ENCODE data around the gene NGEF. TPM values are rescaled to one million over a fixed set of nuclear protein-coding genes. Genes with fewer than 3 reads are reported as not detected.

Gene NGEF
- total RNA-seq, 2 experiments from 2014 or later: not detected

GRCh38 chr2:232974396-232974795 is 38.7 kb downstream of the NGEF start:
- no peak overlapping the region for H3K4me3 Mint-ChIP-seq
- POLR2A ChIA-PET: no interaction called here
- H3K9me3 Mint-ChIP-seq: no peaks in the 10 kb centered on the region
- H3K27me3 Mint-ChIP-seq: peaks cover 3% of the 10 kb centered on the region
- DNase-seq: no peak
- no peaks in the 10 kb centered on the region for H3K4me1 Mint-ChIP-seq
- ATAC-seq (ENCODE audit: low read depth): no peak
- H3K36me3 Mint-ChIP-seq: no peaks in the 10 kb centered on the region
- no peak overlapping the region for H3K27ac Mint-ChIP-seq

GRCh38 chr2:232973796-232974195 is 39.3 kb downstream of the NGEF start:
- no peaks in the 10 kb centered on the region for H3K4me1 Mint-ChIP-seq
- DNase-seq (no peak), ATAC-seq (ENCODE audit: low read depth) (no peak)
- no peaks in the 10 kb centered on the region for H3K36me3 Mint-ChIP-seq
- no peak overlapping the region for H3K27ac Mint-ChIP-seq
- H3K9me3 Mint-ChIP-seq: no peaks in the 10 kb centered on the region
- peaks cover 3% of the 10 kb centered on the region for H3K27me3 Mint-ChIP-seq
- POLR2A ChIA-PET: no interaction called here
- no peak overlapping the region for H3K4me3 Mint-ChIP-seq

- Mint-ChIP-seq H3K4me1 (no peaks in the 10 kb centered on the region), H3K9me3 (no peaks in the 10 kb centered on the region), H3K36me3 (no peaks in the 10 kb centered on the region), H3K27ac (no peak overlapping the region), H3K4me3 (no peak overlapping the region), H3K27me3 (peaks cover 3% of the 10 kb centered on the region)
- POLR2A ChIA-PET: no interaction called here
- ATAC-seq (ENCODE audit: low read depth) (no peak), DNase-seq (no peak)
Measured at GRCh38 chr2:232973011-232973735, 39.9 kb downstream of the NGEF start.

- POLR2A ChIA-PET: no interaction called here
- Mint-ChIP-seq H3K36me3 (no peaks in the 10 kb centered on the region), H3K9me3 (no peaks in the 10 kb centered on the region), H3K4me3 (no peak overlapping the region), H3K27ac (no peak overlapping the region), H3K27me3 (peaks cover 4% of the 10 kb centered on the region), H3K4me1 (no peaks in the 10 kb centered on the region)
- DNase-seq (no peak), ATAC-seq (ENCODE audit: low read depth) (no peak)
Measured at GRCh38 chr2:232971744-232972143, 41.3 kb downstream of the NGEF start.

GRCh38 chr2:232970051-232970450 is 43.0 kb downstream of the NGEF start:
- Mint-ChIP-seq H3K27ac (no peak overlapping the region), H3K27me3 (peaks cover 6% of the 10 kb centered on the region), H3K36me3 (no peaks in the 10 kb centered on the region), H3K4me1 (no peaks in the 10 kb centered on the region), H3K4me3 (no peak overlapping the region), H3K9me3 (no peaks in the 10 kb centered on the region)
- POLR2A ChIA-PET: no interaction called here
- no peak for DNase-seq
- ATAC-seq (ENCODE audit: low read depth): no peak

GRCh38 chr2:232967474-232967873 is 45.6 kb downstream of the NGEF start:
- no peak for DNase-seq
- POLR2A ChIA-PET: no interaction called here
- Mint-ChIP-seq H3K27ac (no peak overlapping the region), H3K4me3 (no peak overlapping the region), H3K9me3 (no peaks in the 10 kb centered on the region), H3K4me1 (no peaks in the 10 kb centered on the region), H3K27me3 (peaks cover 9% of the 10 kb centered on the region), H3K36me3 (no peaks in the 10 kb centered on the region)
- ATAC-seq (ENCODE audit: low read depth): no peak

GRCh38 chr2:232966122-232966521 is 46.9 kb downstream of the NGEF start:
- Mint-ChIP-seq H3K4me1 (no peaks in the 10 kb centered on the region), H3K27me3 (peaks cover 9% of the 10 kb centered on the region), H3K9me3 (no peaks in the 10 kb centered on the region), H3K27ac (no peak overlapping the region), H3K4me3 (no peak overlapping the region), H3K36me3 (no peaks in the 10 kb centered on the region)
- POLR2A ChIA-PET: no interaction called here
- DNase-seq (no peak), ATAC-seq (ENCODE audit: low read depth) (no peak)

- Mint-ChIP-seq H3K27ac (no peak overlapping the region), H3K27me3 (peaks cover 9% of the 10 kb centered on the region), H3K9me3 (no peaks in the 10 kb centered on the region), H3K4me1 (no peaks in the 10 kb centered on the region), H3K36me3 (no peaks in the 10 kb centered on the region), H3K4me3 (no peak overlapping the region)
- DNase-seq (no peak), ATAC-seq (ENCODE audit: low read depth) (no peak)
- POLR2A ChIA-PET: no interaction called here
Measured at GRCh38 chr2:232963913-232964312, 49.1 kb downstream of the NGEF start.

- Mint-ChIP-seq H3K27ac (no peak overlapping the region), H3K9me3 (no peaks in the 10 kb centered on the region), H3K4me3 (no peak overlapping the region), H3K36me3 (no peaks in the 10 kb centered on the region), H3K27me3 (peaks cover 6% of the 10 kb centered on the region), H3K4me1 (no peaks in the 10 kb centered on the region)
- DNase-seq (no peak), ATAC-seq (ENCODE audit: low read depth) (no peak)
- POLR2A ChIA-PET: no interaction called here
Measured at GRCh38 chr2:232960862-232961261, 52.2 kb downstream of the NGEF start.

- Mint-ChIP-seq H3K36me3 (no peaks in the 10 kb centered on the region), H3K4me1 (no peaks in the 10 kb centered on the region), H3K9me3 (no peaks in the 10 kb centered on the region), H3K4me3 (no peak overlapping the region), H3K27me3 (peaks cover 6% of the 10 kb centered on the region), H3K27ac (no peak overlapping the region)
- no peak for DNase-seq
- ATAC-seq (ENCODE audit: low read depth): no peak
- POLR2A ChIA-PET: no interaction called here
Measured at GRCh38 chr2:232959139-232959538, 53.9 kb downstream of the NGEF start.

- H3K4me1 Mint-ChIP-seq: no peaks in the 10 kb centered on the region
- H3K9me3 Mint-ChIP-seq: no peaks in the 10 kb centered on the region
- ATAC-seq (ENCODE audit: low read depth): no peak
- H3K36me3 Mint-ChIP-seq: no peaks in the 10 kb centered on the region
- H3K4me3 Mint-ChIP-seq: no peak overlapping the region
- POLR2A ChIA-PET: no interaction called here
- DNase-seq: no peak
- no peaks in the 10 kb centered on the region for H3K27me3 Mint-ChIP-seq
- no peak overlapping the region for H3K27ac Mint-ChIP-seq
Measured at GRCh38 chr2:232957657-232958090, 55.4 kb downstream of the NGEF start.

GRCh38 chr2:232955856-232956255 is 57.2 kb downstream of the NGEF start:
- Mint-ChIP-seq H3K9me3 (no peaks in the 10 kb centered on the region), H3K27ac (no peak overlapping the region), H3K4me3 (no peak overlapping the region), H3K36me3 (no peaks in the 10 kb centered on the region), H3K27me3 (peaks cover 4% of the 10 kb centered on the region), H3K4me1 (no peaks in the 10 kb centered on the region)
- POLR2A ChIA-PET: no interaction called here
- ATAC-seq (ENCODE audit: low read depth) (no peak), DNase-seq (no peak)

- H3K9me3 Mint-ChIP-seq: no peaks in the 10 kb centered on the region
- no peak overlapping the region for H3K4me3 Mint-ChIP-seq
- DNase-seq (no peak), ATAC-seq (ENCODE audit: low read depth) (no peak)
- H3K27ac Mint-ChIP-seq: no peak overlapping the region
- peaks cover 4% of the 10 kb centered on the region for H3K27me3 Mint-ChIP-seq
- no peaks in the 10 kb centered on the region for H3K36me3 Mint-ChIP-seq
- POLR2A ChIA-PET: no interaction called here
- H3K4me1 Mint-ChIP-seq: no peaks in the 10 kb centered on the region
Measured at GRCh38 chr2:232954691-232955090, 58.4 kb downstream of the NGEF start.

GRCh38 chr2:232951891-232952290 is 61.2 kb downstream of the NGEF start:
- no peak overlapping the region for H3K27ac Mint-ChIP-seq
- no peaks in the 10 kb centered on the region for H3K36me3 Mint-ChIP-seq
- no peaks in the 10 kb centered on the region for H3K4me1 Mint-ChIP-seq
- POLR2A ChIA-PET: no interaction called here
- ATAC-seq (ENCODE audit: low read depth) (no peak), DNase-seq (no peak)
- H3K27me3 Mint-ChIP-seq: peaks cover 4% of the 10 kb centered on the region
- no peak overlapping the region for H3K4me3 Mint-ChIP-seq
- no peaks in the 10 kb centered on the region for H3K9me3 Mint-ChIP-seq

- Mint-ChIP-seq H3K36me3 (no peaks in the 10 kb centered on the region), H3K4me1 (no peaks in the 10 kb centered on the region), H3K27ac (no peak overlapping the region), H3K27me3 (peaks cover 4% of the 10 kb centered on the region), H3K9me3 (no peaks in the 10 kb centered on the region), H3K4me3 (no peak overlapping the region)
- POLR2A ChIA-PET: no interaction called here
- ATAC-seq (ENCODE audit: low read depth) (no peak), DNase-seq (no peak)
Measured at GRCh38 chr2:232951181-232951580, 61.9 kb downstream of the NGEF start.

All from activated naive CD8-positive, alpha-beta T cell treated with anti-CD3 and anti-CD28 coated beads, Interleukin-2, amount 10 ng/mL, durations not matched to agents 7 days and 5 days (primary cell).